ENCODE measurements around the gene TSPAN7.

The TSPAN7 gene

DNA sequence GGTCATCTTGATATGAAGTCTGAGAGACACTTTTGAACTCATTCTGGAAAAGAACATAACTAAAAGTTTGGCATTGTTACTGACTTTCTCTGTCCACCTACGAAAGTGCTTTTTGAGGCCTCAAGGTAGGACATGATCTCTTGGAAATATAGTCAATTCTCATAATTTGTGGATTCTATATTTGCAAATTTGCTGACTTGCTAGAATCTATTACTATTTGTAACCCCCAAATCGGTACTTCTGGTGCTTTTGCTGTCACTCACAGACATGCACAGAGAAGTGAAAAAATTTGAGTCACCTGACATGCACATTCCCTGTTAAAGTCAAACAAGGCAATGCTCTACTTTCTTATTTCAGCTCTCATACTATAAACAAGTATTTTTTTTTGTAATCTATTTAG is 35.6 kb downstream of the TSPAN7 start:
- no peak for DNase-seq

DNA sequence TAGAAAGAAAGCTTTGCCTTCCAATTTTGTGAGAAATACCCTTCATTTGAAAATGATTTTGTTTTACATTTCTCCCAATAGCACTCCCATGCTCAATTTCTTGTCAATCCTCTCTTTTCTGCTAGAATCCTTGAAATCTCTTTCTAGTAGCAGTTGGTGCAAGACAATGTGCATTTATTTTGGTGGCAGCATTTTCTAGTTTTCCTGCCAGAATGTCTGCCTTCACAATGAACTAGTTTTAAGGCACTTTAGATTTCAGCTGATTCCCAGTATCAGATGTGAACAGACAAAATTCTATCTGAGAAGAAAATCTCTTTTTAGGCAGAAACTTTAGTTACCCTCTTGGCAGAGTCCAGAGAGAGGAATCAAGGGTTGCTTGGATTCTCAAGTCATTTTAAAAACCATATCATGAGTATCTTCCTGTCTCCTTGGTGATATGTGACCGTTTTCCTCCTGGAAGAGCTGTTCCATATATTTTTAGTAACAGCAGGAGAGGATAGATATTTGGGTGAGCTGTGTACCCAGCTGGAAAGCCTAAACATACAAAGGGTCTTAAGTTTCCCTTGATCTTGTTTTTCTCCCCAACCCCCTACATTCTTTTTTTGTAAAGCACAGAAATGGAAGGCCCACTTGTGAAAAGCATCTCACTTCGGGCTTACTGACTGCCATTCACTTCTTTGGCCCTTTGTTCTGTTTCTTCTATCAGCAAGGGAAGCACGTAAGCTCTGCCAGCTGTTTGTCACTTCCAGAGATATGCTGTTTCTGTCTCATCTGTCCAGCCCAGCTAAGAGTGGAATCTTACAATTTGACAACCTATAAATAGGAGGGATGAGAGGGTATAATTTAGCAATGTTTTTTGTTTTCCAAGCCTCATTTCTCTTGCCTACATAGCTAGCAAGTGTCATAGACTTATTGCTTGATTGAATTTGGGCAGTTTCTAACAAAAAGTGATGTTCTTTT is 38.7 kb downstream of the TSPAN7 start:
- no peak for DNase-seq

DNA sequence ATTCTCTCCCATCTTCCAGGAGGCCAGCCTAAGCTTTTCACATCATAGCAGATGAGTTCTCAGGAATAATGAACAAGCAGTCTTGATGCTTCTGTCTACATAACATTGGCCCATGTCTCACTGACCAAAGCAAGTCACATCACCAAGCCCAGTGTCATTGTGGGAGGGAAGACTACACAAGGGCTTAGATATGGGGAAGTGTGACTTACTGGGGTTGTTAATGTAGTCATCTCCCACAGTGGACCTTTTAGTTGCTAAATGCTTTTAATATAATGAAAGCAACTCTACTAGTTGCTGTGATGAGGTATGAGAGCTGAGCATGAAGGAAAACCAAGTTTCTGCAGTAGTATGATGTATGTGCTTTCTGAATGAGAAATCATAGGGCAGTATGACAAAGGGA is 40.5 kb downstream of the TSPAN7 start:
- DNase-seq, result no peak

DNA sequence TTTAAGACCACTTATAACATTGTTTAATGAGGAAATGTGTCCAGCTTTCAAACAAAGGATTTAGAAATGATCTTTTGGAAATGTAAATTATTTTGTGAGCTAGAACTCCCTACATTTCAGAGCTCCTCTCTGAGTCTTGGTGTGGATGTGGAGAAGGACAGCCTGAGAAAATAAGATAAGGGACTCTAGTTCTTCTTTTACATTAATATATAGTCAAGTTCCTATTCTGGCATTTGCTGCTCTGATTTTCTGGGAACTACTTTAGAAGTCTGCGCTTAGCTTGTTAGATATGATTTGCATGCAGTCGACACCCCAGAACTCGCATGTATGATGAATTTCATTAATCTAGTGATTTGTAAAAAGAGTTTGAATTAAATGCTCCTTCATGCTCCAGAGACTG is 45.5 kb downstream of the TSPAN7 start:
- no peak for DNase-seq

DNA sequence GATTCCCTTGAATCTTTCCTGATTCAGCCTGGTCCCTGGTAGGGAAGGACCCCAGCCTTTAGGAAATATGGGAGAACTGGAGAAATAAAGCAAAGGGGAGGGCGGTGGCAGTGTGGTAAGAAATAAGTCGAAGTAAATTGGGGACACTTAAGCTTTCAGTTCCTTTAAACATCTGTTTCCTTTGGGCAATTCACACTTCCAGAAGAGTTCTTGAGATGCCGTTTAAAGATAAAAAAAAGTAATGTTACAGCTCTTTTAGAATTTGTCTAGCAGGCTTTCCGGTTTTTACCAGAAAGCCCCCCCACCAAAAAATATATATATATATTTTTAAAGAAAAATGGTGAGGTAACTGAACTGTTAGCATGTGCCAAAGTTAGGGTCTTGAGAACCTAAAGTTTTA is 46.6 kb downstream of the TSPAN7 start:
- DNase-seq, result no peak

DNA sequence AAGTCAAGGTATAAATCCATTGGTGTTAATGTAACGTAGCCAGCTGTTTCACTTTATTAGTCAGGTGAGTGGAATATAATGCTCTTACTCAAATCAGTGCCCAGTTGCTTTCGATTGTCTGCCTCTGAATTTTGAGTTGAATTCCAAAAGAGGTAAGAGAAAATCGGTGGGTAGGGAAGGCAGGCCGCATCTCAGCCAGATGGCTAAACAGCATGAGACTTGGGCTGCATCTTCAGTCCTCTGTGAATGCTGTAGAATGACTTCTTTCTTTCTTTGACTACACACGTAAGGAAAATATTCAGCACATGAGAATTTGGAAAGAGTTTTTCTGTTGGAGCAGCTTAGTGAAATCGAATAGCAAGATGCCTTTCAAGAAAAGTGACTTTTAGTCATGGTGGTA is 49.5 kb downstream of the TSPAN7 start:
- DNase-seq, result no peak

DNA sequence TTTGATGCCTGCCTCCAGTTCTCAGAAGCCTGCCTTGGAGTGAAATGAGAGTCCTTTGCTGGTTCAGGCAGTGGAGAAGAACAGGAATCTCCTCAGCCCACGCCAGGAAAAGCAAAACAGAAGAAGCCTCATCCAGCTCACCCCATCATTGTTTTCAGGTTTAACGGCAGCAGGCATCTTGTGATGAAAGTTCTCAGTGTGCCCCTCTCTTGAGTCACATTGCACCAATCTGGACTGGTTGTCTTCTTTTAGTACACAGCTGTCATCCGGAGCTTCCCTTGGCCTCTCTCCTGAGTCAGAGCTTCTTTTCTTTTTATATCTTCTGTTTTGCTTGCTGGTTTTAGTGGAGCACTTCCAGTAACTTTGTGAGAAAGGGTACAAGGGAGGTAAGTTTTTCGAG is 50.9 kb downstream of the TSPAN7 start:
- no peak for DNase-seq

DNA sequence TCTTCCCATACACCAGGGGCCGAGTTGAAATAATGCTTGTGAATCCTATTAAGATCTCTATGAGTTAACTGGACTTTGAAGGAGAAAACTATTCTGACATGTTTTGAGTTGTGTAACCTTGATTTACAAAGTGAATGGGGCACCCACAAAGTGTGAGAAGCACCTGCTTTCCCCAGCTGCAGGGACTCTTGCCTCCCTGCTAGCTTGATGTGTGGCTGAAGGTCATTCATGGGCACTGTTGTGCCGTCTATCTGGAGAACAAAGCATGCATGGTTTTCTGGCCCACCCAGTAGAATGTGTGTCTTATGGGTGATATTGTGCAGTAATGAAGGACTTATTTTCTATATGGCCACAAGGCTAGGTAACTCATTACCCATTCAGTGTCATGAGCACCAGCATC is 53.1 kb downstream of the TSPAN7 start:
- DNase-seq, result no peak

DNA sequence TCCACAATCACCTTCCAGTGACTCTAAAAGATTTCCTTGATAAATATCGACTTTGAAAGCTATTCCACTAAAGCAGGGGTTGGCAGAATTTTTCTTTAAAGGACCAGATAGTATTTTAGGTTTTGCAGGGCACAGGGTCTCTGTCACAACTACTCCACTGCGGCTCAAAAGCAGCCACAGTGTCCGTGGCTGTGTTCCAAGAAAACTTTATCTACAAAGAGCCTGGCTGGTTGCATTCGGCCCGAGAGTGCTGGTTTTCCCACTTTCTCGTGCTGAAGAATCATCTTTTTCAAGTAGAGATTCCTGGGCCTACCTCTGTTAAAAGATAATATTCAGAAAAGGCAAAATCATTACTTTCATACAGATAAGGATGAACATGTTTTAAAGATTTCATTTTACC is 55.6 kb downstream of the TSPAN7 start:
- DNase-seq, result no peak

DNA sequence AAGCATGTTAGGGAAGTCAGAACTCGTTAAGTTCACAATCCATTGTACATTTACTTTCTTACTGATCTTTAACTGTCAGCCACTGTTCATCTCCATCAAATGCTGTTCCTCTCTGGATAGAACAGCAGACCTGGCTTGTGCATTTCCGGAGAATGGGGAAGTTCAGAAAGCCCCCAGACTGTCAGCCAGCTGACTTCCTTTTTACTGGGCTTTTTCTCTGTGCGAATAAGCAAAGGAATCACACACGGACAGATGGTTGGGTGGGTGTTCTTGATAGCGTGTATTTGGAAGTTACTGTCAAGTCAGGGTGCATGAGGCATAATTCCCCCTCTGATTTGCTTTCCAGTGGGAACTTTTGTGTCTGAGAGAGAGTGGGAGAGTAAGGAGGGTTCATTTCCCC is 56.8 kb downstream of the TSPAN7 start:
- no peak for DNase-seq

DNA sequence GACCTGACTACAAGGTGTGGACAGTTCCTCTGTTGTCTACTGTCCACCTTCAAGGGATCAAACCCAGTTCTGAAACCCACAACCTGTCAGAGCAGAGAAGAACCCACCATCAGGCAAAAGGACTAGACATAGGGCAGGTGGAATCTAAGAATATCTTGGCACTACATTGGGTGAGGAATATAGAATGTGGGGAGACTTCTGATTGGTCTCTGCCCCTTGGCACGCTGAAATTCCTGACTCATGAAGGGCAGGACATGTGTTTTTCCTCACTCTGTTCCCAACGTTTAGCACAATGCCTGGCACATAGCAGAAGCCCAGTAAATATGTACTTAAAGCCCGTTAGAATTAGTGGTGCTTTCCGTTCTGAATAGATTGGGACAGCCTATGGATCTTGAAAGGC is 59.3 kb downstream of the TSPAN7 start:
- DNase-seq, result no peak

DNA sequence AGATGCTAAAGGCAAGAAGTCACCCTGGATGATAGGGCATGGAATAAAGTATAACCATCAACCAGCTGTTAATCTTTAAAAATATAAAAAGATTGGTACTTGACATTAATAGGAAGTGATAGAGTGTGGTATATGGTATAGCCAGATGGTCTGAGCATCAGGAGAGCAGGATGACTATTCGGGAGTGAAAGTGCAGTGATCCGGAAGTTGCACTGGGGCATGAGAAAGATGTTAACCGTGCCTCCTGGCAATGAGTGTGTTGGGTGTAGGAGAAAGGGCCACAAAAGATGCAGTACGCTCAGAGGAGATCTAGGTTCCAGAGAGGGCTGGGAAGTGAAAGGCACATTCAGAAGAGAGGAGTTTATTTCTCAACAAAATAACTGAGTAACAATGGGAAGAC is 65.0 kb downstream of the TSPAN7 start:
- no peak for DNase-seq

DNA sequence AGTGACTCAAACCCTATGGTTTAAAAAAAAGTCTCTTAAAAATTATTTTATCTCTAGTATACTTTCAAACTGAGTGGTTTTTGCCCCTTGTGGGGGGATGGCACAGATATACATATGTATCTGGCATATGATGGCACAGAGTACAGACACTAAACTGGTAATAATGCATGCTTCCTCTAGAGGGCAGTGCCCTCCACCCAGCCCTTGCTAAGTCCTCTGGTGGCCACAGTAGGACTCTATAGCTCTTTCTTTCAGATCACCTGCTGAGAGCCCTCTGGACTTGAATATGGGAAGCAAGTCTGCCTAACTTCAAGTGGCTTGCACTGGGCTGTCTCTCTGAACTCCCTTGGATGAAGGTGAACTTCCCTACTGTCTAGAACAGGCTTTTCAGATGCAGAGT is 66.3 kb downstream of the TSPAN7 start:
- peak; percentile 8 for DNase-seq

DNA sequence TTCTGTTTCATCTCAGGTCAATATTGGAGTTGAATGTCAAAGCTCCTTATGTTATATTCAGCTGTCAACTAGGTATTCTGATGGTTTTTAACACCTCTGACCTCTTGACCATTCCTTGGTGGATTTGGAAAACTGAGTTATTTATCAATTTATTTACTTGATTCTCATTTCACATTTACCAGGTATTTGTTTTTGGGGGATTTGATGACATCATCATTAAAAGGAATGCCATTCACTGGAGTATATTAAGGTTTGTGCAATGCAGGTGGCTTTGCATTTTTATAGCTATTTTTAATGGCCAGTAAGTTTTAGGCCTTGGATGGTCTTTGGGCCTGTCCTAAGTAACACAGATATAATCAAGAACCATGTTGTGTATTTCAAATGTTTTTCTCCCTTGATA is 67.2 kb downstream of the TSPAN7 start:
- DNase-seq, result no peak

DNA sequence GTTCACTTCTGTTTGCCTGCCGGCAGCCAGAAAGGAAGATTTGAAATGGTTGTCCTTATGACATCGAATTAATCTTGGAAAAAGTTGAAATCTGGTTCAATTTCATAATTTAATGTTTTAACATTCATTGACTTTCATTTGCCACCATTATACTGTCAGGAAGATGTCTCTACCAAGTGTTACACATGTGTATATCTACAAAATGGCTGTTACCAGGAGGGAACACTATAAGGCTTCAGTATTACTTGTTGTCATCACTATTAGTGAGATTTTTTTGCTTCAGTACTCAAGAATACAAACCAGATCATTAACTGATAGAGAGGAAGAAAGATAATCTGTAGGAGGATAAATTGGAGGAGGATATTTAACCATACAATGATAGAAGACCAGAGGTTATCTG is 71.2 kb downstream of the TSPAN7 start:
- DNase-seq, result no peak

DNA sequence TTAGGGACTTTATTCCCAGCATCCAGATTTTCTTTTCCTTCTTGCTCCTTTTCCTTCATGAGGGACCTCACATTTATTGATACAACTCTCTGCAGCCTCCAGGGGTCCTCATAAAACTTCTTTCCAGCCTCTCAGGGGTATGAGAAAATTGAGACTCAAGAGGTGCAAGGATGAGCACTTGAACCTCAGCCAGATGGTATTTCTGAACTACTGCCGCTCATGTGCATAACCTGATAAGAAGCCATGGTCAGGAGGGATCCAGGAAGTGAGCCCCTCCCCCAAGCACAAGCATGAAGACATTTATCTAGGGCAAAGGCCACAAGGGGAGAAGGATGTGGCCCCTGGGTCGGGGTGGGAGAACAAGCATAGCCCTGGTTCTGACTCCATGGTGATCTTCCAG is 73.3 kb downstream of the TSPAN7 start:
- DNase-seq, result no peak

DNA sequence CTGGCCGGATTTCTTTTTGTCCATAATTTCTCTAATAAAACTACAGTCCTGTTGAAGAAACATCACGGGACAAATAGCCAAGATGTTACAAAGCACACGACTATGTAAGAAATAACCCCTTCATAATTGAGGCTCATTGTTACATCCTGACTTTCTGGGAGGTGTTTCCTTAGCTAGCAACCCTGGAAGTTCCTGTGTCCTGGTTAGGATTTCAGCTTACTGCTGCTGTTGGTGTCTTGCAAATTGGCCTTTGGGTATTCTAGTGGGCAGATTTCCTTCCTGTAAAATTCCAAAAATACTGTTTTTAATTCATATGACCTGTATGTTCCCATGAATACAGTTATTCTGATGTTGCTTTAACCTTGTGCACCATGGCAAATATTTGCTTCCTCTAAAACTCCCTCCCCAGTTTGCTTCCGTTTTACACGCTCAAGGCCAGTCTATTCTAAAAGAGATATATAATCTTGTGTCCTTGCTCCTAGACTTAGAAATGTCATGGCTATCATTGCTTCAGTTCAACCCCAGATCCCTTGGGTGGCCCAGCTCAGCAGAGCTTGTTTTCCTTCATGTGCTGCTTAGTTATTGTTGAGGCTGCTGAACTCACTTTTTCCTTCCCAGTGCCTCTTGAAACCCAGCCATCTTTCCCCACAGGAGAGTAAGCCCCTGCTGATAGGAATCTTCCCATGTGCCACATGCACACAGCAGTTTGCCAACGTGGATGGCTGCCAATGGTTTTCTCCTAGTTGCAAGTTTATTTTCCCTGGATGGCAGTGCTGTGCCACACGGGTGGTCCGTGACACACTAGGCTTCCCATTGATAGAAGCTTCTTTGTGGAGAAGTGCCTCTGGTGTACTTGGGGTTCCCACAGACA is 75.8 kb downstream of the TSPAN7 start:
- DNase-seq, result no peak

DNA sequence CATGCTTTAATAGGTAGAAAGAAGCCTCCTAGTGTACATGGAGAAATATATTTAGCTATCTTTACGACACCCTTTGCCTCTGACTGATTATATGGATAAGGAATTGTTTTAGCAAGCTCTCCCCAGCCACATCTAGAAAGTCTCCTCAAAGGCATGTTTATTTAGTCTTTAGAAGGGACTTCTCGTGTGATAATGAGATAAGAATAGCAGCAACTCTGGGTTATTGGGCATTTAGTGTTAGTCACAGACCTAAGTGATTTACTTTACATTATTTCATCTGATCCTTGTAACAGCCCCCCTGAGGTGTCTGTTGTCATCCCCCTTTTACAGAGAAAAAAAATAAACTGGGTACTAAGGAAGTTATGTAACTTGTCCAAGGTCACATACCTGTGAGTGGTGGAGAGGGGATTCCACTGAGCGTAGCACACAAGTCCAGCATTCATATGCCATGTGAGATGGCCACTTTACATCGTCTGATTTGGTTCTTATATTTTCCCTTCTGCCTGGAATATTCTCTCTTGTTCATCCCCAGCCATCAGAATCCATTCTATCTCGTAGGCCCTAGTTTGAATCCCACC is 77.7 kb downstream of the TSPAN7 start:
- no peak for DNase-seq

DNA sequence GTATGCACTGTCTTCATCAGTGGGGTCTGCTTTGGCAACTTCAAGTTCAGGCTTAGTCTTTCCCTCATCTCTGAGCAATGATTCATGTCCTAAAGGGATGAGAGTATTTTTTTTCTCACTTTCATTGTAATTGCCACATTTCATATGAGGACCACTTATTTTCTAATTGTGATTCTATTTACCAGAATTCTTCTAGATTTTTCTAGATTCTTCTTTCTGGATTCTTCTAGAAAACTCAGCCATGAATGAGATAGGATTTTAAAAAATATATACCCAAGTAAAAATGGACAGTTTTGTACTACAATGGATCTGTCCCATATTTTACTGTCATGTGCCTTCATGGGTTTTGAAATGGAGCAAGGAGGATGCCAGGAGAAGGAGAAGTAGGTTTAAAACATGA is 78.4 kb downstream of the TSPAN7 start:
- no peak for DNase-seq

DNA sequence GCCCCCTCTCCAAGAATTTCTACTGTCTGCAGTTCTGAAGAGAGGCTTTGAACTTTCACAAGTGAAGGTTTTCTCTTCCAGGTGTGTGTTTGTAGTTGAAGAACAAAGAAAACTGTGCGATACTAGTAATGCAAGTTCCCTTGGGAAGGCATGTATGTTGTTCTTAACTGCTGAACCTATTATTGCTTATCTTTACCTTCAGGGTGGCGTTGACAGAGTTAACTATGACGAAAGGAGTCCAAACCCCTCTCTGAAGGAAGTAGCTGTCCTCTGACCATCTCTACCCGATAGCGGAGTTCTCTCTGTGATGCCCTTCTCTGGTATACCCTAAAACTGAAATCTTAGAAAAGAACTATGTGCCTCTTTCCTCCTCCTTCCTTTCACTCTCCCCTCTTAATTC is 79.9 kb downstream of the TSPAN7 start:
- DNase-seq, result no peak

DNA sequence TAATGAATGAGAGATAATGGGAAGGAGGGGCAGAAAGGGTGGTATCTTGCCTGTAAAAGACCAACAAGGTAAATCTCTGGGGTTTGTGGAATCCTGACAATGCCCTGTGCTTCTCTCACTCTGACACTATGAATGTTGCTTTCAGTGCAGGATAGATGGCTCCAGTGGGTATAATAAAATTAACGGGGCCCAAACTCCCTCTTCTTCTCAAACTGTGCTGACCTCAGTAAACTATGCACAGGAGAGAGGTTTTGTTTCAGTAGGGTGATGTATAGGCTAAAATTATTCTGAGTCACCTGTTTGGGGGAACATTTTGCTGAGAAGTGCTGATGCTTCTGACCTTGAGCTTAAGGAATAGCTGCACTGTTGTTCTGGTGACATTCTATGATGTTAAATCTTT is 82.6 kb downstream of the TSPAN7 start:
- DNase-seq, result no peak

DNA sequence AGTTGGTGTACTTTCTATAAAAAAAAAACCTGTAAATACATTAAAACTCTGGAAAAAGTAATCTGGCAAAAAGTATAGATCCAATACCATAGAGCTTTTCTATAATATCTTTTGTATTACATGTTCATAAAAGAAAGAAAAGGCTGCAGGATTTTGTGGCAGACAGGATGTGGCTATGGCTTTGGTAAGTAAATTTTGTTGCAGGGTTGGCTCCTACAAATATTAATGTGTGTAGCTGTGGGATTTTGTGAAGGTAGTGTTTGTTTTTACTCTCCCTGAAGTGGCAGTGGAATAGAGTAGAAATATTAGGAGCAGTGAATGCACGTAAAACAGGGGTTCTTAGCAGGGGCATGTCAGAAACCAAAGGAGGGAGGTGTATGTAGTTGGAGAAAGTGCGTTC is 84.8 kb downstream of the TSPAN7 start:
- DNase-seq, result no peak

DNA sequence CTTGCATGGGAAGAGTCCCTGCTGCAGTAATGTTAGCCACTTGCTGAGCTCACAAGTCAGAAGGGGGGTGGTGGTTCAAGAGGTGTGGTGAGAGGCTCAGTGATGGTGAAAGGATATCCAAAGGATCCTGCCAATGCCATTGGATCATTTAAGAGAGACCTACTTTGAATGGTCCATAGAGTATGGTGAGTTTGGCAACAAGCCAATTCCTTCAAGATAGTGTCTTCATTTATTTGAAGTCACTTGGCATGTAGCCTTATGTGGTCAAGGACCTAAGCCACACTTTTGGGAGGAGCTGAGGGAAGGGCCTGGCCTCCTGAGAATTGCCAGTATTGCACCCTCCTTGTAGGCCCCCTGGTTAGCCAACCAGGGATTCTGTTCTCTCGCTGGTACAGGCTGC is 87.9 kb downstream of the TSPAN7 start:
- no peak for DNase-seq
